HepG2 (cell line): ENCODE measurements around the gene MAN1A1. TPM values are rescaled to one million over a fixed set of nuclear protein-coding genes. Genes with fewer than 3 reads are reported as not detected.

ENCODE experiments used
- IRX3 ChIP-seq: sonication (generic); formaldehyde crosslinking; IDR thresholded peaks from 2 replicates; pipeline ENCODE4 v1.8.1; 2023; ENCODE audit warnings: mild to moderate bottlenecking, low read depth, missing genetic modification reagents, borderline replicate concordance
- KDM6A ChIP-seq: IDR thresholded peaks from 2 replicates; pipeline ENCODE4 v1.6.1; 2016; ENCODE audit warnings: low read depth
- PBX2 ChIP-seq: IDR thresholded peaks from 2 replicates; pipeline ENCODE4 v1.6.1; 2016; ENCODE audit warnings: control low read depth
- SALL1 ChIP-seq: sonication (generic); formaldehyde crosslinking; IDR thresholded peaks from 2 replicates; pipeline ENCODE4 v1.8.0; 2022; ENCODE audit warnings: mild to moderate bottlenecking, missing genetic modification reagents
- SNAPC5 ChIP-seq: sonication (generic); formaldehyde crosslinking; IDR thresholded peaks from 2 replicates; pipeline ENCODE4 v1.8.1; 2023; ENCODE audit warnings: mild to moderate bottlenecking, missing genetic modification reagents, borderline replicate concordance
- SSRP1 ChIP-seq: IDR thresholded peaks from 2 replicates; pipeline ENCODE4 v1.6.1; 2016; ENCODE audit warnings: control low read depth
- SUZ12 ChIP-seq: fragments of 150-350 bp; IDR thresholded peaks from 2 replicates; pipeline ENCODE4 v1.6.1; 2014; ENCODE audit warnings: low read depth, low read length
- ZNF329 ChIP-seq: sonication (generic); formaldehyde crosslinking; IDR thresholded peaks from 2 replicates; pipeline ENCODE4 v1.9.0; 2021; ENCODE audit warnings: low read depth, mild to moderate bottlenecking, missing genetic modification reagents
- ZNF431 ChIP-seq: sonication (generic); formaldehyde crosslinking; IDR thresholded peaks from 2 replicates; pipeline ENCODE4 v1.9.0; 2022; ENCODE audit warnings: missing genetic modification reagents, low read depth, mild to moderate bottlenecking, borderline replicate concordance
- ZNF512 ChIP-seq: sonication (generic); formaldehyde crosslinking; IDR thresholded peaks from 2 replicates; pipeline ENCODE4 v1.4.0; 2020; ENCODE audit warnings: mild to moderate bottlenecking, missing genetic modification reagents
- ZNF597 ChIP-seq: sonication (generic); formaldehyde crosslinking; IDR thresholded peaks from 2 replicates; pipeline ENCODE4 v1.5.0; 2020; ENCODE audit warnings: missing genetic modification reagents
- ZNF772 ChIP-seq: sonication (generic); formaldehyde crosslinking; IDR thresholded peaks from 2 replicates; pipeline ENCODE4 v1.5.0; 2020; ENCODE audit warnings: mild to moderate bottlenecking, missing genetic modification reagents
- ZSCAN9 ChIP-seq: IDR thresholded peaks from 2 replicates; pipeline ENCODE4 v1.6.1; 2016; ENCODE audit warnings: borderline replicate concordance
- polyA plus RNA-seq, 8 experiments: library from polyadenylated mRNA; depleted of rRNA in 3 of 8; stranded (reverse) in 7 of 8; unstranded in 1 of 8; fragments of >200 nt; fragmentation: Illumina TruSeq in 4 of 8; extraction: Trizol in 4 of 8; gene quantifications; 2 replicates each; pipeline versions ENCODE4 v1.2.1 to v1.2.3, GENCODE V29; 2011 to 2016; ENCODE audit warnings: low read depth in 4 of 8, missing spikeins in 1 of 8, mixed read lengths in 1 of 8; ENCODE audit not compliant: insufficient read depth in 1 of 8
- total RNA-seq, 5 experiments: library from RNA; depleted of rRNA; stranded (reverse); fragments of >200 nt; fragmentation: Illumina TruSeq; extraction: Trizol; gene quantifications; 2 replicates each; pipeline ENCODE4 v1.2.3, GENCODE V29; 2016; ENCODE audit warnings: low read depth in 1 of 5
- TF ChIP-seq, protein P1 (sequence below): sonication (generic); formaldehyde crosslinking; IDR thresholded peaks from 2 replicates; pipeline ENCODE4 v1.4.0; 2020; ENCODE audit warnings: missing genetic modification reagents, borderline replicate concordance
- TF ChIP-seq, protein P2 (sequence below): sonication (generic); formaldehyde crosslinking; IDR thresholded peaks from 2 replicates; pipeline ENCODE4 v1.8.0; 2022; ENCODE audit warnings: missing genetic modification reagents, mild to moderate bottlenecking, borderline replicate concordance
- TF ChIP-seq, protein P3 (sequence below): sonication (generic); formaldehyde crosslinking; IDR thresholded peaks from 2 replicates; pipeline ENCODE4 v1.4.0; 2020; ENCODE audit warnings: missing genetic modification reagents, mild to moderate bottlenecking, borderline replicate concordance

MAN1A1 gene
- total and polyA plus RNA-seq, 2 of the 13 experiments (the other 11 are each of a cell fraction or from before 2014, with no cell fraction given), result 156 to 236 TPM

DNA sequence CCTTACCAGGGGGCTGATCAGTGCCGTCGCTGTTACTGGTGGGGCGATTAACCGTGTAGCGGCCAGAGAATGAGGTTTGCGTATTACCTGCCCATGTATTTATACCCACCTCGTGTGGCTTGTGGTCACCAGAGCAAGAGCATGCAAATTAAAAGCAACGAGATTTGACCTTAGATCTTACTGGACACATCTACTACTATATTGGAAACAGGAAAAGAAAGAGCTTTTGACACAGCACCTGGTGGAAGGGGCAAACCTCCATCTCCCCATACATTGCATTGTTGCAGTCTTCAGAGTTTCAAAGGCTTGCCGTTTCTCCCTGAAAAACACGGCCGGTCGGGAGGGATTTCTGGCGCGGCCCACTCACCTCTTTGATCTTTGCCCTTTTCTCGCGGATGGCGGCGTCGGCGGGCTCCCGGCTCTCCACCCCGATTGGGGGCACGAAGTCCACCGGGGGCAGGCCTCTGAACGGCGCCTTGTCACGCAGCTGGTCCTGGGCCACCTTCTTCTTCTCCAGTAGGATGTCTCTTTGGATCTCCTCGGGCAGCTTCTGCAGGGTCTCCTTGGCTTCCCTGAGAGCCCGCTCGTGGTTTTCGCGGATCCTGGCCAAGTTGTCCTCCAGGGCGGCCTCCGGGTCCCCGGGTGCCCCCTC is 1.3 kb downstream of the MAN1A1 start (continued):
- TF ChIP-seq, protein P1, sequence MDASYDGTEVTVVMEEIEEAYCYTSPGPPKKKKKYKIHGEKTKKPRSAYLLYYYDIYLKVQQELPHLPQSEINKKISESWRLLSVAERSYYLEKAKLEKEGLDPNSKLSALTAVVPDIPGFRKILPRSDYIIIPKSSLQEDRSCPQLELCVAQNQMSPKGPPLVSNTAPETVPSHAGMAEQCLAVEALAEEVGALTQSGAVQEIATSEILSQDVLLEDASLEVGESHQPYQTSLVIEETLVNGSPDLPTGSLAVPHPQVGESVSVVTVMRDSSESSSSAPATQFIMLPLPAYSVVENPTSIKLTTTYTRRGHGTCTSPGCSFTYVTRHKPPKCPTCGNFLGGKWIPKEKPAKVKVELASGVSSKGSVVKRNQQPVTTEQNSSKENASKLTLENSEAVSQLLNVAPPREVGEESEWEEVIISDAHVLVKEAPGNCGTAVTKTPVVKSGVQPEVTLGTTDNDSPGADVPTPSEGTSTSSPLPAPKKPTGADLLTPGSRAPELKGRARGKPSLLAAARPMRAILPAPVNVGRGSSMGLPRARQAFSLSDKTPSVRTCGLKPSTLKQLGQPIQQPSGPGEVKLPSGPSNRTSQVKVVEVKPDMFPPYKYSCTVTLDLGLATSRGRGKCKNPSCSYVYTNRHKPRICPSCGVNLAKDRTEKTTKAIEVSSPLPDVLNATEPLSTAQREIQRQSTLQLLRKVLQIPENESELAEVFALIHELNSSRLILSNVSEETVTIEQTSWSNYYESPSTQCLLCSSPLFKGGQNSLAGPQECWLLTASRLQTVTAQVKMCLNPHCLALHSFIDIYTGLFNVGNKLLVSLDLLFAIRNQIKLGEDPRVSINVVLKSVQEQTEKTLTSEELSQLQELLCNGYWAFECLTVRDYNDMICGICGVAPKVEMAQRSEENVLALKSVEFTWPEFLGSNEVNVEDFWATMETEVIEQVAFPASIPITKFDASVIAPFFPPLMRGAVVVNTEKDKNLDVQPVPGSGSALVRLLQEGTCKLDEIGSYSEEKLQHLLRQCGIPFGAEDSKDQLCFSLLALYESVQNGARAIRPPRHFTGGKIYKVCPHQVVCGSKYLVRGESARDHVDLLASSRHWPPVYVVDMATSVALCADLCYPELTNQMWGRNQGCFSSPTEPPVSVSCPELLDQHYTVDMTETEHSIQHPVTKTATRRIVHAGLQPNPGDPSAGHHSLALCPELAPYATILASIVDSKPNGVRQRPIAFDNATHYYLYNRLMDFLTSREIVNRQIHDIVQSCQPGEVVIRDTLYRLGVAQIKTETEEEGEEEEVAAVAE, result 0 out of 2 replicates have a peak, but pooled peaks have one; percentile 14
- TF ChIP-seq ZNF597 (CRISPR knock-in tag) (no peak), ZSCAN9 (CRISPR knock-in tag) (no peak), ZNF431 (CRISPR knock-in tag) (no peak), ZNF772 (CRISPR knock-in tag) (no peak), KDM6A (no peak), PBX2 (CRISPR knock-in tag) (no peak), SALL1 (peak; percentile 90), SNAPC5 (CRISPR knock-in tag) (0 out of 2 replicates have a peak, but pooled peaks have one; percentile 22), SSRP1 (CRISPR knock-in tag) (0 out of 2 replicates have a peak, but pooled peaks have one; percentile 27), ZNF329 (peak; percentile 55; the same call in 1 of the 2 replicates), IRX3 (CRISPR knock-in tag) (peak; percentile 70; the same call in 1 of the 2 replicates), SUZ12 (no peak), ZNF512 (no peak)
- TF ChIP-seq, protein P2, sequence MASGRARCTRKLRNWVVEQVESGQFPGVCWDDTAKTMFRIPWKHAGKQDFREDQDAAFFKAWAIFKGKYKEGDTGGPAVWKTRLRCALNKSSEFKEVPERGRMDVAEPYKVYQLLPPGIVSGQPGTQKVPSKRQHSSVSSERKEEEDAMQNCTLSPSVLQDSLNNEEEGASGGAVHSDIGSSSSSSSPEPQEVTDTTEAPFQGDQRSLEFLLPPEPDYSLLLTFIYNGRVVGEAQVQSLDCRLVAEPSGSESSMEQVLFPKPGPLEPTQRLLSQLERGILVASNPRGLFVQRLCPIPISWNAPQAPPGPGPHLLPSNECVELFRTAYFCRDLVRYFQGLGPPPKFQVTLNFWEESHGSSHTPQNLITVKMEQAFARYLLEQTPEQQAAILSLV (CRISPR knock-in tag), result 0 out of 2 replicates have a peak, but pooled peaks have one; percentile 22
- TF ChIP-seq, protein P3, sequence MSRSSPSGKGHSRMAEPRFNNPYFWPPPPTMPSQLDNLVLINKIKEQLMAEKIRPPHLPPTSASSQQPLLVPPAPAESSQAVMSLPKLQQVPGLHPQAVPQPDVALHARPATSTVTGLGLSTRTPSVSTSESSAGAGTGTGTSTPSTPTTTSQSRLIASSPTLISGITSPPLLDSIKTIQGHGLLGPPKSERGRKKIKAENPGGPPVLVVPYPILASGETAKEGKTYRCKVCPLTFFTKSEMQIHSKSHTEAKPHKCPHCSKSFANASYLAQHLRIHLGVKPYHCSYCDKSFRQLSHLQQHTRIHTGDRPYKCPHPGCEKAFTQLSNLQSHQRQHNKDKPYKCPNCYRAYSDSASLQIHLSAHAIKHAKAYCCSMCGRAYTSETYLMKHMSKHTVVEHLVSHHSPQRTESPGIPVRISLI (CRISPR knock-in tag), result peak; percentile 37; the same call in 1 of the 2 replicates
